ENCODE results near the gene LRRFIP2. TPM values are rescaled to one million over a fixed set of nuclear protein-coding genes. Genes with fewer than 3 reads are reported as not detected.

LRRFIP2 gene
- total and polyA plus RNA-seq, 8 donors, result 25.9 to 131 (median 39.0) TPM

GRCh38 chr3:37029111-37029510 lies 145.3 kb downstream of the LRRFIP2 start:
- H3K27ac ChIP-seq, result peak overlapping the region in 2 of 5 donors; percentile 1 to 44
- 81 to 94% (median 85%) methylated on average over 1 of the region's 1 CpG for WGBS, 5 donors
- H3K27me3 ChIP-seq, result no peaks in the 10 kb centered on the region
- DNase-seq, result peak in 1 of 2 donors; percentile 37
- intact Hi-C loops (cut with DNase I; ENCODE audit: low total_unique reads), result loop anchor here (10.0 kb wide), 1 partner anchor 186 kb away; no protein-coding TSS in a partner anchor
- H3K9me3 ChIP-seq, result no peaks in the 10 kb centered on the region
- H3K4me1 ChIP-seq, result peaks cover 0 to 51% (median 24%) of the 10 kb centered on the region in 4 donors
- TF ChIP-seq, protein P1, sequence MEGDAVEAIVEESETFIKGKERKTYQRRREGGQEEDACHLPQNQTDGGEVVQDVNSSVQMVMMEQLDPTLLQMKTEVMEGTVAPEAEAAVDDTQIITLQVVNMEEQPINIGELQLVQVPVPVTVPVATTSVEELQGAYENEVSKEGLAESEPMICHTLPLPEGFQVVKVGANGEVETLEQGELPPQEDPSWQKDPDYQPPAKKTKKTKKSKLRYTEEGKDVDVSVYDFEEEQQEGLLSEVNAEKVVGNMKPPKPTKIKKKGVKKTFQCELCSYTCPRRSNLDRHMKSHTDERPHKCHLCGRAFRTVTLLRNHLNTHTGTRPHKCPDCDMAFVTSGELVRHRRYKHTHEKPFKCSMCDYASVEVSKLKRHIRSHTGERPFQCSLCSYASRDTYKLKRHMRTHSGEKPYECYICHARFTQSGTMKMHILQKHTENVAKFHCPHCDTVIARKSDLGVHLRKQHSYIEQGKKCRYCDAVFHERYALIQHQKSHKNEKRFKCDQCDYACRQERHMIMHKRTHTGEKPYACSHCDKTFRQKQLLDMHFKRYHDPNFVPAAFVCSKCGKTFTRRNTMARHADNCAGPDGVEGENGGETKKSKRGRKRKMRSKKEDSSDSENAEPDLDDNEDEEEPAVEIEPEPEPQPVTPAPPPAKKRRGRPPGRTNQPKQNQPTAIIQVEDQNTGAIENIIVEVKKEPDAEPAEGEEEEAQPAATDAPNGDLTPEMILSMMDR (IDR thresholded peaks at IDR 0.05), result no peak
- TF ChIP-seq POLR2A (IDR thresholded peaks at IDR 0.05), result no peak
- no peak for TF ChIP-seq EP300 (IDR thresholded peaks at IDR 0.05)
- TF ChIP-seq POLR2AphosphoS5 (IDR thresholded peaks at IDR 0.05), result no peak
- H3K36me3 ChIP-seq, result peaks cover 12 to 93% (median 87%) of the 10 kb centered on the region in 4 donors
- no peak overlapping the region for H3K4me3 ChIP-seq

GRCh38 chr3:37028329-37028728 lies 146.1 kb downstream of the LRRFIP2 start:
- Histone ChIP-seq H3K27me3 (no peaks in the 10 kb centered on the region), H3K4me3 (no peak overlapping the region), H3K36me3 (peaks cover 13 to 93% (median 88%) of the 10 kb centered on the region in 4 donors), H3K9me3 (no peaks in the 10 kb centered on the region), H3K4me1 (peaks cover 0 to 50% (median 24%) of the 10 kb centered on the region in 4 donors), H3K27ac (peak overlapping the region in 2 of 5 donors; percentile 16 to 40)
- peak; percentile 51 to 77 for DNase-seq
- intact Hi-C loops (cut with DNase I; ENCODE audit: low total_unique reads), result loop anchor here (10.0 kb wide), 1 partner anchor 186 kb away; no protein-coding TSS in a partner anchor
- 39 to 59% (median 55%) methylated on average over 1 of the region's 1 CpG for WGBS, 5 donors
- TF ChIP-seq EP300 (IDR thresholded peaks at IDR 0.05) (no peak), POLR2A (IDR thresholded peaks at IDR 0.05) (no peak), POLR2AphosphoS5 (IDR thresholded peaks at IDR 0.05) (no peak)
- TF ChIP-seq, protein P1 (IDR thresholded peaks at IDR 0.05), result no peak

DNA sequence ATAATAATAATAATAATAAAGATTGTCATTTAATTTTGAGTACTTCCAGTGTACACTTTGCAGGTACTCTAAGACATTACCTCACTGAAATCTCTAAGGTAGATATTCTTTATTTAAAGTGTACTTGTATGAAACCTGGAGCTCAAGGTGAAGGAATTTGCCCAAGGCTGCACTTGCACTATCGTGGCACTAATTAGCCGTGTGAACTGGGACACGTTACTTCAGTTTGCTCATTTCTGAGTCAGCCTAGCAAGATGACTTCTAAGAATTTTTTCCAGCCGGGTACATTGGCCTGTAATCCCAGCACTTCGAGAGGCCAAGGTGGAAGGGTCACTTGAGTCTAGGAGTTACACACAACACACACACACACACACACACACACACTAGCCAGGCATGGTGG lies 147.5 kb downstream of the LRRFIP2 start:
- no peak for DNase-seq
- WGBS, 5 donors, result 75 to 84% (median 76%) methylated on average over 5 of the region's 5 CpGs
- Histone ChIP-seq H3K4me3 (no peak overlapping the region), H3K27me3 (no peaks in the 10 kb centered on the region), H3K4me1 (peaks cover 0 to 37% (median 18%) of the 10 kb centered on the region in 4 donors), H3K9me3 (no peaks in the 10 kb centered on the region), H3K27ac (no peak overlapping the region), H3K36me3 (peaks cover 23 to 95% (median 92%) of the 10 kb centered on the region in 4 donors)
- TF ChIP-seq EP300 (IDR thresholded peaks at IDR 0.05) (no peak), POLR2AphosphoS5 (IDR thresholded peaks at IDR 0.05) (no peak), POLR2A (IDR thresholded peaks at IDR 0.05) (no peak)
- TF ChIP-seq, protein P1 (IDR thresholded peaks at IDR 0.05), result no peak
- intact Hi-C loops (cut with DNase I; ENCODE audit: low total_unique reads), result loop anchor here (10.0 kb wide), 1 partner anchor 188 kb away; no protein-coding TSS in a partner anchor

DNA sequence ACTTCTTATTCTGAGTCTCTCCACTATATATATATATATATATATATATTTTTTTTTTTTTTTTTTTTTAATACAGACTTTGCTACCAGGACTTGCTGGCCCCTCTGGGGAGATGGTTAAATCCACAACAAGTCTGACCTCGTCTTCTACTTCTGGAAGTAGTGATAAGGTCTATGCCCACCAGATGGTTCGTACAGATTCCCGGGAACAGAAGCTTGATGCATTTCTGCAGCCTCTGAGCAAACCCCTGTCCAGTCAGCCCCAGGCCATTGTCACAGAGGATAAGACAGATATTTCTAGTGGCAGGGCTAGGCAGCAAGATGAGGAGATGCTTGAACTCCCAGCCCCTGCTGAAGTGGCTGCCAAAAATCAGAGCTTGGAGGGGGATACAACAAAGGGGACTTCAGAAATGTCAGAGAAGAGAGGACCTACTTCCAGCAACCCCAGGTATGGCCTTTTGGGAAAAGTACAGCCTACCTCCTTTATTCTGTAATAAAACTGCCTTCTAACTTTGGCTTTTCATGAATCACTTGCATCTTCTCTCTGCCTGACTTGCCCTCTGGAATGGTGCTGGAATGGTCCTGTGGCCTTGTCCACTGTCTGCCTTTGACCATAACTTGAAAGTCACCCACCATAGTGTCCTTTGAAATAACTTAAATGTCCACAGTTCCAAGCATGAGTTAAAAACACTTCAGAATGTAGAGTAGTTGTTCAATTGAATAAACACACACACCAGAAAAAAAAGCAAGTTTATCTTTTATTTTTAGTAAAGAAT lies 148.6 kb downstream of the LRRFIP2 start:
- Histone ChIP-seq H3K27me3 (no peaks in the 10 kb centered on the region), H3K4me3 (no peak overlapping the region), H3K27ac (peak overlapping the region in 1 of 5 donors; percentile 24), H3K9me3 (no peaks in the 10 kb centered on the region), H3K4me1 (peaks cover 0 to 26% (median 9%) of the 10 kb centered on the region in 4 donors), H3K36me3 (peaks cover 20 to 95% (median 92%) of the 10 kb centered on the region in 4 donors)
- 93 to 100% (median 96%) methylated on average over 3 of the region's 3 CpGs for WGBS, 5 donors
- no peak for TF ChIP-seq POLR2A (IDR thresholded peaks at IDR 0.05)
- TF ChIP-seq POLR2AphosphoS5 (IDR thresholded peaks at IDR 0.05), result no peak
- no peak for TF ChIP-seq EP300 (IDR thresholded peaks at IDR 0.05)
- TF ChIP-seq, protein P1 (IDR thresholded peaks at IDR 0.05), result no peak
- intact Hi-C loops (cut with DNase I; ENCODE audit: low total_unique reads), result loop anchor here (10.0 kb wide), 1 partner anchor 189 kb away; no protein-coding TSS in a partner anchor
- no peak for DNase-seq
